ENCODE data around the gene RAET1L. TPM values are rescaled to one million over a fixed set of nuclear protein-coding genes. Genes with fewer than 3 reads are reported as not detected.

Gene RAET1L
- total and polyA plus RNA-seq, 10 of the 15 experiments (the other 5 are each of a cell fraction or from before 2014, with no cell fraction given) = not detected

DNA sequence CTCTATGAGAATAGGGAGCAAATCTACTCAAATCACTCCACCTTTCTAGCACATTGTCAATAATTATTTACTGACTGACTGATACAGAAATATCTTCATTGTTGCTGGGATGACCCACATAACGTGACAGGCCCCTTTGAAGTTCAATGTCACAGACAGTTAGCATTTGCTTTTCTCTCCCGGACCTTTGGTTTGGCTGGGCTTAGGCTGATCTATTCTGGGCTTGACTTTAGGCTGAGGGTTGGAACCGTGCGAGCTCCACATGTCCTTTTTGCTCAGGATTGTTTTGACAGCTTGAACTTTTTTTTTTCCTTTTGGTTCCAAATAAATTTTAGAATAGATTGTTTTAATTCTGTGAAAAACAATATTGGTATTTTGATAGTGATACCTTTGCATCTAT lies 31.6 kb upstream of the RAET1L start:
- Histone ChIP-seq H3K9me3 (replicated peaks; ENCODE audit: control insufficient read depth, insufficient read depth, low read length) (no peaks in the 10 kb centered on the region; the same call in 2 of the 3 replicates), H3K4me3 (no peak overlapping the region), H3K79me2 (ENCODE audit: control insufficient read depth, insufficient read depth, low read length) (no peaks in the 10 kb centered on the region), H3K27me3 (replicated peaks in 1 of 2; ENCODE audit: control insufficient read depth in 2 of 2, insufficient read depth in 2 of 2, low read length in 1 of 2) (peaks cover 2 to 5% of the 10 kb centered on the region in 2 experiments; a peak in 2 of 4 replicates), H3K36me3 (ENCODE audit: control insufficient read depth in 2 of 2, insufficient read depth in 2 of 2, low read length in 1 of 2) (no peaks in the 10 kb centered on the region), H2AFZ (ENCODE audit: control insufficient read depth, low read depth, low read length) (no peak overlapping the region), H3K9ac (ENCODE audit: control insufficient read depth, insufficient read depth, low read length) (no peak overlapping the region), H3K27ac (ENCODE audit: control insufficient read depth, insufficient read depth) (no peak overlapping the region), H3K4me1 (ENCODE audit: control insufficient read depth, insufficient read depth, low read length) (no peaks in the 10 kb centered on the region), H3K4me2 (ENCODE audit: control insufficient read depth, insufficient read depth) (no peak overlapping the region), H4K20me1 (ENCODE audit: control insufficient read depth, insufficient read depth) (no peaks in the 10 kb centered on the region)
- POLR2A ChIA-PET = no interaction called here
- RAD21 ChIA-PET (ENCODE audit: unreplicated experiment) = no interaction called here
- CTCF ChIA-PET = interaction anchor here (0.6 to 2.6 kb wide), 4 partner anchors 40 to 621 kb away, joined by 3 to 7 read pairs (median 4); no protein-coding TSS in a partner anchor
- intact Hi-C loops (cut with micrococcal nuclease; ENCODE audit: unreplicated experiment) (no loop called here), in situ Hi-C loops (cut with MboI) (no loop called here)
- SMC1A ChIA-PET (ENCODE audit: uncharacterized antibody, unreplicated experiment) = interaction anchor here (0.7 kb wide), 1 partner anchor 47 kb away, joined by 3 read pairs; no protein-coding TSS in a partner anchor
- ATAC-seq = no peak
- BruUV-seq (replicated peaks) = no TSS peak
- 39% methylated on average over 4 of the region's 4 CpGs for WGBS (ENCODE audit: insufficient coverage, insufficient replicate concordance, low lambda C conversion rate, missing lambda C conversion rate)
- no peak for FAIRE-seq
- TF ChIP-seq CREM (IDR thresholded peaks at IDR 0.05; ENCODE audit: low read depth) = no peak
- TF ChIP-seq PAX8 (IDR thresholded peaks at IDR 0.05) = no peak
- TF ChIP-seq, protein P1, sequence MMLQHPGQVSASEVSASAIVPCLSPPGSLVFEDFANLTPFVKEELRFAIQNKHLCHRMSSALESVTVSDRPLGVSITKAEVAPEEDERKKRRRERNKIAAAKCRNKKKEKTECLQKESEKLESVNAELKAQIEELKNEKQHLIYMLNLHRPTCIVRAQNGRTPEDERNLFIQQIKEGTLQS (IDR thresholded peaks at IDR 0.05; ENCODE audit: borderline replicate concordance, extremely low read depth, low read depth, low read length) = no peak
- TF ChIP-seq ATF7 (IDR thresholded peaks at IDR 0.05; ENCODE audit: low read depth) = no peak
- TF ChIP-seq IKZF2 (IDR thresholded peaks at IDR 0.05) = no peak
- no peak for TF ChIP-seq STAT3 (IDR thresholded peaks at IDR 0.05; ENCODE audit: low read depth, low read length)
- TF ChIP-seq SMAD1 (IDR thresholded peaks at IDR 0.05; ENCODE audit: low read depth, partially characterized antibody) = no peak
- DNase-seq (ENCODE audit: low read depth, low spot score) = no peak

GRCh38 chr6:150056156-150056555 lies 30.8 kb upstream of the RAET1L start:
- BruUV-seq (replicated peaks) = no TSS peak
- no peak overlapping the region for H3K27ac ChIP-seq (ENCODE audit: control insufficient read depth, insufficient read depth)
- in situ Hi-C loops (cut with MboI) = no loop called here

More at GRCh38 chr6:150056156-150056555, 30.8 kb upstream of the RAET1L start:
- H3K4me3 ChIP-seq = no peak overlapping the region
- H3K36me3 ChIP-seq (ENCODE audit: control insufficient read depth in 2 of 2, insufficient read depth in 2 of 2, low read length in 1 of 2) = no peaks in the 10 kb centered on the region
- no peak for FAIRE-seq
- 31% methylated on average over 12 of the region's 12 CpGs for WGBS (ENCODE audit: insufficient coverage, insufficient replicate concordance, low lambda C conversion rate, missing lambda C conversion rate)
- peaks cover 2 to 5% of the 10 kb centered on the region in 2 experiments; a peak in 2 of 4 replicates for H3K27me3 ChIP-seq (replicated peaks in 1 of 2; ENCODE audit: control insufficient read depth in 2 of 2, insufficient read depth in 2 of 2, low read length in 1 of 2)
- no peak overlapping the region for H3K9ac ChIP-seq (ENCODE audit: control insufficient read depth, insufficient read depth, low read length)
- CTCF ChIA-PET = interaction anchor here (2.6 to 3.5 kb wide), 2 partner anchors 24 to 339 kb away, joined by 7 to 17 read pairs; no protein-coding TSS in a partner anchor
- no peaks in the 10 kb centered on the region for H3K79me2 ChIP-seq (ENCODE audit: control insufficient read depth, insufficient read depth, low read length)
- DNase-seq (ENCODE audit: low read depth, low spot score) = no peak
- no peak overlapping the region for H2AFZ ChIP-seq (ENCODE audit: control insufficient read depth, low read depth, low read length)
- RAD21 ChIA-PET (ENCODE audit: unreplicated experiment) = no interaction called here
- intact Hi-C loops (cut with micrococcal nuclease; ENCODE audit: unreplicated experiment) = no loop called here
- SMC1A ChIA-PET (ENCODE audit: uncharacterized antibody, unreplicated experiment) = interaction anchor here (0.7 to 0.9 kb wide), 2 partner anchors 17 to 338 kb away, joined by 3 read pairs; no protein-coding TSS in a partner anchor
- TF ChIP-seq SMC3 (IDR thresholded peaks at IDR 0.05; ENCODE audit: borderline replicate concordance, low read length) (no peak), POLR2AphosphoS2 (IDR thresholded peaks at IDR 0.05; ENCODE audit: low read depth, low read length) (no peak)
- H4K20me1 ChIP-seq (ENCODE audit: control insufficient read depth, insufficient read depth) = no peaks in the 10 kb centered on the region
- no peaks in the 10 kb centered on the region; the same call in 2 of the 3 replicates for H3K9me3 ChIP-seq (replicated peaks; ENCODE audit: control insufficient read depth, insufficient read depth, low read length)
- no peak for ATAC-seq
- POLR2A ChIA-PET = no interaction called here
- no peak overlapping the region for H3K4me2 ChIP-seq (ENCODE audit: control insufficient read depth, insufficient read depth)
- no peaks in the 10 kb centered on the region for H3K4me1 ChIP-seq (ENCODE audit: control insufficient read depth, insufficient read depth, low read length)
